ENCODE data around the gene AKAP10.
"Not testable (repeated sequence)": the region's sequence is repeated elsewhere in the genome, so short reads cannot be mapped to it uniquely, and the experiment has no call there.

AKAP10 gene, protein sequence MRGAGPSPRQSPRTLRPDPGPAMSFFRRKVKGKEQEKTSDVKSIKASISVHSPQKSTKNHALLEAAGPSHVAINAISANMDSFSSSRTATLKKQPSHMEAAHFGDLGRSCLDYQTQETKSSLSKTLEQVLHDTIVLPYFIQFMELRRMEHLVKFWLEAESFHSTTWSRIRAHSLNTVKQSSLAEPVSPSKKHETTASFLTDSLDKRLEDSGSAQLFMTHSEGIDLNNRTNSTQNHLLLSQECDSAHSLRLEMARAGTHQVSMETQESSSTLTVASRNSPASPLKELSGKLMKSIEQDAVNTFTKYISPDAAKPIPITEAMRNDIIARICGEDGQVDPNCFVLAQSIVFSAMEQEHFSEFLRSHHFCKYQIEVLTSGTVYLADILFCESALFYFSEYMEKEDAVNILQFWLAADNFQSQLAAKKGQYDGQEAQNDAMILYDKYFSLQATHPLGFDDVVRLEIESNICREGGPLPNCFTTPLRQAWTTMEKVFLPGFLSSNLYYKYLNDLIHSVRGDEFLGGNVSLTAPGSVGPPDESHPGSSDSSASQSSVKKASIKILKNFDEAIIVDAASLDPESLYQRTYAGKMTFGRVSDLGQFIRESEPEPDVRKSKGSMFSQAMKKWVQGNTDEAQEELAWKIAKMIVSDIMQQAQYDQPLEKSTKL

DNA sequence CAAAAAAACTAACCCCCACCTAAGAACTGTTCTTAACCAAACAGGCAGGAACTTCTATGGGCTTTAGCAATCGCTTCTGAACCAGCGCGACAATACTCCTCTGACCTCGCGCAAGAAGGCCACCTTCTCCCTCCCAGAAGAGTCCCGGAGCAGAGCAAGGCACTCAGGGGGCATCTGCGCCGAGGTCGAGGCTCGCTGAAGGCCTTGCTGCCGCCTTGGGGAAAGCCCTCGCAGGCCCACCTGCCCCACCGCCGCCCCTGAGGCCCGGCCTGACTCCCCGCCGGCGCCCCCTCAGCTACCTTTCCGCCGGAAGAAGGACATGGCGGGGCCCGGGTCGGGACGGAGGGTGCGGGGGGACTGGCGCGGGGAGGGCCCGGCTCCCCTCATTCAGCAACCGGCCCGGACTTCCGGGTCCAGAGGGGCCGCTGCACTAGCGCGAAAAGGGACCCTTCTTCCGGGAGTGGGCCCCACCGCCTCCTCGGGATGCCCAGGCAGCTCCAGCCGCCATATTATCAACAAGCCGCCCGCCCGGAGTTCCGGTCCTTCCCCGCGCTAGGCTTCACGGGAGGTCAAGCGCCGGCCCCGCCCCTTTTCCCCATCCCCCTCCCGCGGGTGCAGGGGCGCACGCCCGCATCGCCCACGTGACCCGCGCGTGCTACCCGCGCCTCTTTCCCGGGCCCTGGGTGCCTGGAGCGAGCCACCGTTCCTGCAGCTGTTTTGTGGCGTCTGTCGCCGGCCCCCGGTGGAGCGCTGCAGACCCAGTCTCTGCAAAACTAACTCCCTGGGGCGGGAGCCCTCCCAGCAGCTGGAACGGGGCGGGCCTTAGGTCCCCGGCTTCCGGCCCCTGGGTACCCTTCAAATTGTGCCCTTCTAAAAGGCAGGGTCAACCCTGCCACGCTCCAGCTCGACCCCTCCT is at the start of gene AKAP10:
Gene AKAP10, minus strand, starts transcription at position 536 of the 916 bp plus-strand sequence. Its CDS starts 149 bp downstream, at position 387.
- DNase-seq = peak; percentile 90

DNA sequence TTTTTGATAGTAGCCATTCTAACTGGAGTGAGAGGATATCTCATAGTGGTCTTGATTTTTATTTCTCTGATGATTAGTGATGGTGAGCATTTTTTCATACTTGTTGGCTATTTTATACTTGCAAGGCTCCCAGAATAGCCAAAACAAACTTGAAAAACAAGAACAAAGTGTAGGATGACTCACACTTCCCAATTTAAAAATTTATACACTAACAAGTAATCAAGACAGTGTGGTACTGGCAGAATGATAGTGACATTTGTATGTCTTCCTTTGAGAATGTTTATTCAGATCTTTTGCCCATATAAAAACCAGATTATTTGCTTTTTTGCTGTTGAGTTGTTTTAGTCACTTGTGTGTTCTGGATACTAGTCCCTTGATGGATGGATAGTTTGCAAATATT is 49.3 kb upstream of the AKAP10 start:
- no peak for DNase-seq

DNA sequence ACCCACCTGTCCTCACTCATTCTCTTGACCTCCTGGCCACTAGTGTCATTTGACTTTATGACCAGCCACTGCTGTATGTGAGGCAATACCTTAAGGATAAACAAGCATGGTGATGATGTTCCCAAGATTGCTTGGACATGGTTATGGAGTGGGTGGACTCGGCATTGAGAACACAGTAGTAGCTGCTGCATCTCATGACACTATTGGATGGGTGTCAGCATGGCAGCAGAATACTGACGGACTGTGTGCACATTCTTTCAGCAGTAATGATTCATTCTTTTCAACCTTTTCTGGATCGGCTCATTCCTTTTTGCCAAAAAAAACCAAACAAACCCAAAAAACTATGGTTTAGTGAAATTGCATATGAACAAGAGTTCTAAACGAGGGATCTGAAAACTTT is 45.1 kb upstream of the AKAP10 start:
- no peak for DNase-seq

DNA sequence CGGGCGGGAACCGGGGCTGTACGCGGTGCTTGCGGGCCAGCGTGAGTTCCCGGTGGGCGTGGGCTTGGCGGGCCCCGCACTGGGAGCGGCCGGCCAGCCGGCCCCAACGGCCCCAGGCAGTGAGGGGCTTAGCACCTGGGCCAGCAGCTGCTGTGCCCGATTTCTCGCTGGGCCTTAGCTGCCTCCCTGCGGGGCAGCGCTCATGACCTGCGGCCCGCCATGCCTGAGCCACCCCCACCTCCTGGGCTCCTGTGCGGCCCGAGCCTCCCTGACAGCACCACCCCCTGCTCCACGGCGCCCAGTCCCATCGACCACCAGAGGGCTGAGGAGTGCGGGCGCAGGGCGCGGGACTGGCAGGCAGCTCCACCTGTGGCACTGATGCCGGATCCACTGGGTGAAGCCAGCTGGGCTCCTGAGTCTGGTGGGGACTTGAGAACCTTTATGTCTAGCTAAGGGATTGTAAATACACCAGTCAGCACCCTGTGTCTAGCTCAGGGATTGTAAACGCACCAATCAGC is 38.9 kb upstream of the AKAP10 start:
- DNase-seq = not testable (repeated sequence)

DNA sequence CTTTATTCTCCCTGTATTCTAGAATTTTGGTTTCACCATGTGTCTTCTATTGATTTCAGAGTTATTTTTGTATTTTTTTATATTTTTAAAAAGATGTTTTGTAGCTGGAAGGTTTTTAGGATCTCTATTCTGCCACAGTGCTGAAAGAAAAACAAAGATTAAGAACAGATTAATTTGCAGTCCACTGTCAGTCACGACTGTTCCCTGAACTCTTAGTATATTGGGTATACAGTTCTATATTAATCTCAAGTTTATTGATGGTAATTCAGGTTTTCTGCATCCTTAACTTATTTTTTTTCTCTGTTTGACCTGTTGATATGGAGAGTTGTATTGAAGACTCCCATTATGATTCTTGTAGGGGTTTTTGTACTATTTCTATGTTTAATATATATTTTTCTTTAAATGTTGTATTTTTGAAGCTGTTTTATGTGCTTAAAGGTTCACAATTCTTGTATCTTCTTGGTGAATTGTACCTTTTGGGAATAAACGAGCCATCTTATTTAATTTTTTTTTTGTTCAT is 34.4 kb upstream of the AKAP10 start:
- DNase-seq = no peak

DNA sequence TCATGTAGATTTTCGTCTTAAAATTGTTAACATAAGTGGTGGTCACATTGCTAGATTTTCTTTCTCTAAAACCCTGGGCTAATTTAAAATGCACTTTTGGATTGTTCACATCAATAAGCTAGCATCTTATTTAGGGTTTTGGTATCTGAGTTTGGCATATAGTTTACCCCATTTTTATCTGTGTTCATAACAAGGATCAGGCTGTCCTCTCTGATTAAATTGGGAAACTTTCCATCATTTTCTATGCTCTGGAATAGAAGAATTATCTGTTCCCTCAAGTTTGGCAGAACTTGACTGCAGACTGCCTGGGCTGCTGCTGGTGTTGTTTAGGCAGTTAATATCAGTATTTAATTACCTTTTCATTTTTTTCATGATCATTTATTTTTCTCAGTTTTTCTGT is 33.3 kb upstream of the AKAP10 start:
- no peak for DNase-seq

DNA sequence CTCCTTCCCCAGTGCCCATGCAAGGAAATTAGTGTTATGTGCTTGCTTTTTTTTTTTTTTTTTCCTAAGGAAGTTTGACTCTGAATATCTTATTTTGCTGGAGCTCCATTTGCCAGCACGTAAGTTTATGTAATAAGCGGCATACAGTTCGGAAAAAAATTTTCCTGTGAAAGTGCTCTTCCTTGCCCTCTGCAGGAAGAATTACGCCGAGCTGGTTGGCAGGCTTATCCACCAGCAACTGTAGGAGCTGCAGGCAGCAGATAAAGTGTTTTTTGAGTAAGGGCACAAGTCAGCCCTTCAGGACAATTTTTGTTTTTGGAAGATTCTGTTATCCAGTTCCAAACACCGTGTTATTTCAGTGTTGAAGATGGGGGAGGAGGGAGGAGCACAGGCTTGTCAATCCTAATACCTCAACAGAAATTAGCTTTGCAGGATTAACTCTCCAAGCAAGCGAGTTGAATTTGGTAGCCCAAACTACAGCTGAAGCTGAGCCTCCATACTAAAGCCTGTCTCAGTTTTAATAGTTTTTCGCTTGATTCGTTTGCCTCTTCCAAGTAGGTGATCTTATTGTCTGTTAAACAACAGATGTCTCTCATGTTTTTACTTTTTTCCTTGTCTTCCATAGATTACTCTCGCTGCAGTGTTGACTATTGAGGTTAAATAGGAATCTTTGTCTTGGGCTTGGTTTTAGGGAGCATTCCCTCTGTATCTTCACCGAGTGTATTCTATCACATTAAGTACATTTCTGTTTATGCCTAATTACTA is 32.7 kb upstream of the AKAP10 start:
- no peak for DNase-seq

DNA sequence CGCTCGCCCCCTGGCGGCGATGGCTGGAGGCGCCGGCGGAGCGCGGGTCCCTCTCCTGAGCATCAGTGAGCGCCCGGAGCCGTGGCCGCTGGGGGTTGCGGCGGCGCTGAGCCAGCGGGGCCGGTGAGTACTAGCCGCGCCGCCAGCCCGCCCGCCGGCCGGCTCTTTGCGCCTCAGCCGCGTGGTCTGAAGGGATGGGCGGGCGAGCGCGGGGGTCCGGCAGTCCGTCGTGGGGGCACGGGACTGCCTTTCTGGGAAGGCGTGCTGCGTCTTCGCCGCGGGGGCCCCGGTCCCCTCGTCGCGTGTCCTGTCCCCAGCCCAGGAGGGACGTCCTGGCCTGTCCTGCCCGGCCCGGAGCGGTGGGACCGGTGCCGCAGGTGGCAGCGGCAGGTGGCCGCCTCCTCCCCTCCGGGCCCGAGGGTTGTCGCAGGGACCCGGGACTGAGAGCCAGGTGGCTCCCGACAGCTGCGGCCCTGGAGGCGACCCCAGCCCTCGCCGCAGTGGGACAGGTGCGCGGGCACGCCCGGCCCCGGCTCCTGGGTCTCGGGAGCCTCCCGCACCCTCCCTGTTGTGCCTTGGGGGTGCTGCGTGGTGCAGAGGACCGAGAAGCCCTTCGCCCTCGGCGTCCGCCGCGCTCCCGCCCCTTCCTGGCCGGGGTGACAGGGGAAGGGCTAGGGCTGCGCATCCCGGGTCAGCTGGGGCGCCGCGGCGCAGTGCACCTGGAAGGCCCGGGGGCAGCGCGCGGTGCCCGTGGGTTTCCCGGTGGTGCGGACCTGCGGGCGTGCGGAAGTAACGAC is 31.9 kb upstream of the AKAP10 start, which contains the start of gene SPECC1:
Gene SPECC1, plus strand, starts transcription at position 58 of the 797 bp plus-strand sequence. CDS start 87,293 bp downstream, outside the sequence.
- DNase-seq = peak; percentile 83

DNA sequence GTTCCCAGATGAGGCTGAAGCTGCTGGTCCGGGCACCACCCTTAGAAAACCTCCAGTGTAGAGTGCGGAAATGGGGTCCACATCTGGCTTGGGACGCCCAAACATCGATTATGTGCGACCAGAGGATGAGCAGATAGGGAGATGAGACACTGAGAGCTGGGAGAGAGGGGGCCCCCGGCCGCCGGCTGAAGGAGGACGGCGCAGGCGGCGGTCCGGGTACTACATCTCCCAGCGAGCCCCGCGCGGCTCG is 31.3 kb upstream of the AKAP10 start:
- DNase-seq = no peak

DNA sequence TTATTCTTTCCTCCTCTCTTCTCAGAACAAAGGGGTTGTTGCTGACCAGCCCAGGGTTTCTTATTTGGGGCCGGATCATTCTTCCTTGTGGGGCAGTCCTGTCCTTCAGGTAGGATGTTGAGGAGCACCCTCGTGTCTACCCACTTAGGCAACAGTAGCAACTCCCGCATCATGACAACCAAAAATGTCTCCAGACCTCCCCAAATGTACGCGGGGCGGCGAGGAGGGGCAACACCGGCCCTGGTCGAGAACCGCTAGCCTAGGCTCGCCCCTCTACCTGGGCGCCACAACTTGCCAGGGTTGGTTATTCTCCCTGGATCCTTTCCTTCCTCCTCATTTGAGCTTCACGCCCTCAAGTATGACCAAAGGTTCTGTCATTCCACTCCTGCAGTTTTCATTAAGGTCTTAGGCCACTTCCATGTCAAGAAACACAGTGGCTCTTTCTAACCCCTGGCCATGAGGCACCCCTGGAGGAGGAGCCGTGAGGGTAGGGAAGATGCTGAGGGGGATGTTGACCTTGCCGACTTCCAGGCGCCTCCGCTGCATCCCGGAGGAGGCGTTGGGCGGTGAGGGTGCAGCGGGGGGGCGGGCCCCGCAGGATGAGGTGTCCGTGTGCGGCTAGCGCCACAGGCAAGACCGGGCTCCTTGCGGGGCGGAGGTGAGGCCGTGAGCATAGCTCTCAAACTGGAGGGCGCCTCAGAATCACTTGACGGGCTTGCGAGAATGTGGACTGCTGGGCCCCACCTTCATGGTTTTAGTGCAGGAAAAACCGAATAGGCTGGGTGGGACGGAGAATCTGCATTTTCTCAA is 30.8 kb upstream of the AKAP10 start:
- no peak for DNase-seq

DNA sequence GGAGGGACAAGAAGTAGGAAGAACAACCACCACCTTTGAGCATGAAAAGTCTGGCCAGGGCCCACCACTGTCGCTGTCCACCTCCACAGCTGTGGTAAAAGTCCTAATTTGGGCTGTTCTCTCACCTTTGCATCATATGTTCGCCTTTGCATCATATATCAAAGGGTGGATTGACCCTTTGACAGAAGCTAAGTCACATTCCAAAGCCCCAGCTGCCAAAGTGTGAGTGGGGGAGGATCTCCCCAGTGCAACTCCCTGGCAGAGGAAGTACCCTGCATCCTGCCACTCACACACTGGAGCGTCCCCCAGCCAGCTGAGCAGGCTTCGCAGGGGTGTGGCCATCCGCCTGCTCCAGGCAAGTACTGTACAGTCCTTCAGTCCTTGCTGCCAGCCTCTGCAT is 18.9 kb upstream of the AKAP10 start:
- no peak for DNase-seq

DNA sequence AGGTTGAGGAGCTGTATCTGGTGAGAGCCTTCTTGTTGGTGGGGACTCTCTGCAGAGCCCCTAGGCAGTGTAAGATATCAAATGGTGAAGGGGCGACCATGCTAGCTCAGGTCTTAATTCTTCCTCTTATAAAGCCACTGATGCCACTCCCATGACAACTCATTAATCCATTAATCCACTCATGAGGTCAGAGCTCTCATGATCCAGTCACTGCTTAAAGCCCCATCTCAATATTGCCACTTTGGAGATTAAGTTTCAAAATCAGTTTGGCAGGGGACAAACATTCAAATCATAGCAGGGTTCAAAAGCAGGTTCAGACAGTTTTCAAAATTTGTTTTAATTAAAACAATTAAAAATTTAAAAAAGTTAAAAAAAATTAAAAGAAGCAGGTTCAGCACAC is 18.5 kb upstream of the AKAP10 start:
- no peak for DNase-seq

DNA sequence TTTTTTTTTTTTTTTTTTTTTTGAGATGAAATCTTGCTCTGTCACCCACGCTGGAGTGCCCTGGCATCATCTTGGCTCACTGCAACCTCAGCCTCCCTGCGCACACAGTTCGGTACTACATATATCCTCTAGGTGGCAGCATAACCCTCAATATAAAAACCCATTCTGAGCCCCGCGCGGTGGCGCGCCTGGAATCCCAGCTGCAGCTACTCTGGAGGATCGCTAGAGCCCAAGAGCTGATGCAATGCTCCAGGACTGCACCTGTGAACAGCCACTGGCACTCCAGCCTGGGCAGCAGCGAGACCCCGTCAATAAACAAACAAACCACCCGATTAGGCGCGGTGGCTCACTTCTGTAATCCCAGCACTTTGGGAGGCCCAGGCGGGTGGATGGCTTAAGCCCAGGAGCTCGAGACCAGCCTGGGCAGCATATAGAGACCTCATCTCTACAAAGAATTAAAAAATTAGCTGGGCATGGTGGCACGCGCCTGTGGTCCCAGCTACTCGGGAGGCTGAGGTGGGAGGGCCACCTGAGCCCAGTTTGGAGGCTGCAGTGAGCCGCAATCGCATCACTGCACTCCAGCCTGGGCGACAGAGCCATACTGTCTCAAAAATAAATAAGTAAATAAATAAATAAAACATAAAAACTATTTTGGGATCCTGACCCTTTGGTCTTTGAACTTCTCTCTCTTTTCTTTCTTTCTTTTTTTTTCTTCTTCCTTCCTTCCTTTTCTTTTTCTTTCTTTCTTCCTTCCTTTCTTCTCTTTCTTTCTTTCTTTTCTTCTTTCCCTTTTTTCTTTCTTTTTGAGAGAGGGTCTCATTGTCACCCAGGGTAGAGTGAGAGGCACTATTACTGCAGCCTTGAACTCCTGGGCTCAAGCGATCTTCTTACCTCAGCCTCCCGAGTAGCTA is 15.4 kb upstream of the AKAP10 start:
- DNase-seq = peak; percentile 71

DNA sequence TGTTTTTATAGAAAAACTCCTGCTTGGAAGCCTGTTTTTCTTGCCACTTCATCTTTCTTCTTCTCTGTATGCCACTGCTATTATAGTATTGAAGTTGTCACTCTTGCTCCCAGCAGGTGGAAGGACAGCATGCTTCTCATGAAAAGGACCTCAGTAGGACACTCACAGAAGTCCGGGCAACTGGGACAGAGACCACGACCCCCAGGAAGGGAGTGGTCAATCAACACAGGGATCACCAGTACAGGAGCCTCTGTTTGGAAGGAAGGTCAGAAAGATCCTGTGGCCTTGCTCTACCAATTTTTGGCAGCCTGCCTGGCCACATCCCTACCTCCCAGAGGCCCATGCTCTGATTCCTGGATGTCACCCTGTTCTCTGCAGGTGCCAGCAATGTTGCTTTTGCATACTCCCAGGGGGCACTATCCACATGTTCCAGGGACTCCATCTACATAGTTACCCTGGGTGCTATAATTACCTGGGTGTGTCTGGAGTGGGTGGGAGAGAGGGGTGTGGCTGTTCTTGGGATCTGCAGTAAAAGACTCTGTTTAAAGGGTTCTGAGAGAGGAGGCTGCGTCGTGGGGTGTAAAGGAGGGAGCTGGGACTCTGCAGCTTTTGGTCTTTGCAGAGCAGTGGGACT is 13.7 kb upstream of the AKAP10 start:
- DNase-seq = no peak

DNA sequence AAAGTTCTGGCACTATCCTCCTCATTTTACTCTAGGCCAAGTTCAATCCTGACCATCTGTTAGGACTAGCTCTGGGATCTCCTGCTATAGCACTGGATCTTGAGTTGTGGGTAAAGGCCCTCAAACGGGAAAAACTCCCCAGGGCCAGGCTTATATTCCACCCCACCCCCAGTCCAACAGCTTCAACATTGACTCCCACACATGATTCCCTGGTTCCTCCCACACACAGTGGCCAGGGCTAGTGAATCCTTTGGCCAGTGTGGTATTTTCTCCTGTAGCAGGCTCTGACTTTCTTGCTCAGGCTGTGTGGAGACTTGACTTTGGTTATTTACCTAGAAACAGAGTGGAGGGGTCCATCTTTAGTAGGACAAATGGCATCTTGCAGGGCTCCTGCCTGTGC is 10.3 kb upstream of the AKAP10 start:
- DNase-seq = no peak

DNA sequence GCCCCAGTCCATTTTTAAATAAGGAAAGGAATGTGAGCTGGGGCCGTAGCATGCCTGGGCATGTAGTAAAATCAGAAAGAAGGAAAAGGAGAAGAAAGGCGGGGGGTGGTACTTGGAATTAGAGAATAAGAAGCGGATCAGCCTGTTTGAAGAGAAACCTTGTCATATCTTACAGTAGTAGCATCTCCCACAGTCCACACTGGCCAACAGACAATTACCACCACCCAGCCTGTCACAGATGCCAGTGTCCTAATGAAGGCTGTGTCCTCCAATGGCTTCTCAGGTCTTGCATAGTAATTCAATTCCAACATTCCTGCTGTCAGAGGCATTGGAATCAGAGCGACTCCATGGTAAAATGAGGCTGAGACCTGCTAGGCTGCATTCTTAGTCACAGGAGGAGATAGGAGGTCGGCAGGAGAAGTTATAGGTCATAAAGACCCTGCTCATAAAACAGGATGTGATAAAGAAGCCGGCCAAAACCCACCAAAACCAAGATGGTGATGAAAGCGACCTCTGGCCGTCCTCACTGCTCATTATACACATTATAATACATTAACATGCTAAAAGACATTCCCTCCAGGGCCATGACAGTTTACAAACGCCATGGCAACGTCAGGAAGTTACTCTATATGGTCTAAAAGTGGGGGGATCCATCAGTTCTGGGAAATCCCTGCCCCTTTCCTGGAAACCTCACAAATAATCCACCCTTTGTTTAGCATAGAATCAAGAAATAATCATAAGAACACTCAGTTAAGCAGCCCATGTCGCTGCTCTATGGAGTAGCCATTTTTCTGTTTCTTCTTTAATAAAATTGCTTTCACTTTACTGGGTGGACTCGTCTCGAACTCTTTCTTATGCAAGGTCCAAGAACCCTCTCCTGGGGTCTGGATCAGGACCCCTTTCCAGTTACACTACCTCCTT is 9.6 kb upstream of the AKAP10 start:
- no peak for DNase-seq

DNA sequence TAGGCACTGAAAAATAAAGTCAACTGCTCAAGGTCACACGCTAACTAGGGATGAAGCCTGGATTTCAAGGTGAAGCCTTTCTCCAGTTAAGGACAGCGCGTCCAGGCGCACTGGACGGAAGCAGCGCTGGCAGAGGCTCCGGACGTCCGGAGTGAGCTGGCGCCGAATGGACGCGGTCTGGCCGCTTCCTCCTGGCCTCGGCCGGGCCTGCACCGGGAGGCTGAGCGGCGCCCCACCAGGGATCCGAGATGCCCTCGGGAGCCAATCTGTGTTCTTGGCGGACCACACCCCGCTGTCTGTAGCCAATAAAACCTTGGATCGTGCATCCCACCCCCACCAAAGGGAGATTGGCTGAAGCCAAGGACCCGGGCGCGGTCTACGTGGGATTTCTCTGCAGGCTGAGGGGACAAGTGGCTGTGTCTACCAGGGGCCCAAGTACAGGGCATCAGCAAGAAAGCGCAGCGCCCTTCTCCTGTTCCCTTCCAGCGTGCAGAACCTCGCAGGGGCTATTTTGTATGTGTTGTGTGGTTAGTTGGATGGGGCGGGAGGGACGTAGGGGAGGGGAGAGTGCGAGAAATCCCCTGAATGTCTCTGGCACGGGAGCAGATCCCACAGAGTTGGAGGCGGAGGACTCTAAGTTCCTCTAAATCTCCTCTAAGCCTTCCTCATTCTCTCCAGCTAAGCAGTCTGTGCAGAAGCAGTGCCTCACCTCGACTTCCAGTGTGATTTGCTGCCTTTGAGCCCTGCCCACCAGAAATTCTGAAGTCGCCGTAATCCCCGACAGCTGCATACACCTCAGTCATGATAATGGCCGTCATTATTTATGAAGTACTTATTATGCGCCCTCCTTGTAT is 2.5 kb upstream of the AKAP10 start:
- DNase-seq = no peak
